Measurements from ENCODE around the gene CENPX. TPM values are rescaled to one million over a fixed set of nuclear protein-coding genes. Genes with fewer than 3 reads are reported as not detected.

CENPX gene
- total and polyA plus RNA-seq, 2 of the 13 experiments (the other 11 are each of a cell fraction or from before 2014, with no cell fraction given), result 92.7 to 170 TPM

- no peak for TF ChIP-seq PRDM4 (CRISPR knock-in tag; IDR thresholded peaks at IDR 0.05; ENCODE audit: borderline replicate concordance)
- TF ChIP-seq DDIT3 (CRISPR knock-in tag; IDR thresholded peaks at IDR 0.05), result no peak
- no peak for TF ChIP-seq ATF7 (IDR thresholded peaks at IDR 0.05)
- TF ChIP-seq ATF7 (CRISPR knock-in tag; IDR thresholded peaks at IDR 0.05), result no peak
- peak; percentile 64; the same call in 1 of the 2 replicates for TF ChIP-seq ZBTB34 (CRISPR knock-in tag; IDR thresholded peaks at IDR 0.05)
- no peak for TF ChIP-seq MTF1 (CRISPR knock-in tag; IDR thresholded peaks at IDR 0.05)
- TF ChIP-seq ZZZ3 (CRISPR knock-in tag; IDR thresholded peaks at IDR 0.05; ENCODE audit: borderline replicate concordance), result peak; percentile 68; the same call in 1 of the 2 replicates
- TF ChIP-seq NFRKB (IDR thresholded peaks at IDR 0.05), result no peak
- no peak for TF ChIP-seq KDM1A (CRISPR knock-in tag; IDR thresholded peaks at IDR 0.05)
- no peak for TF ChIP-seq ETS1 (CRISPR knock-in tag; IDR thresholded peaks at IDR 0.05)
- TF ChIP-seq HDAC6 (IDR thresholded peaks at IDR 0.05; ENCODE audit: low read depth, low read length), result no peak
- TF ChIP-seq MXD1 (CRISPR knock-in tag; IDR thresholded peaks at IDR 0.05), result peak; percentile 65; the same call in 1 of the 2 replicates
- 0 out of 2 replicates have a peak, but pooled peaks have one; percentile 36 for TF ChIP-seq ZBTB14 (CRISPR knock-in tag; IDR thresholded peaks at IDR 0.05)
- no peak for TF ChIP-seq HNF1A (IDR thresholded peaks at IDR 0.05; ENCODE audit: low read depth)
- TF ChIP-seq HNF1A (CRISPR knock-in tag; IDR thresholded peaks at IDR 0.05; ENCODE audit: borderline replicate concordance), result no peak
- no peak for TF ChIP-seq FOXJ3 (CRISPR knock-in tag; IDR thresholded peaks at IDR 0.05; ENCODE audit: borderline replicate concordance)
- no peak for TF ChIP-seq KDM5B (CRISPR knock-in tag; IDR thresholded peaks at IDR 0.05; ENCODE audit: borderline replicate concordance)
- no peak for TF ChIP-seq SP5 (CRISPR knock-in tag; IDR thresholded peaks at IDR 0.05; ENCODE audit: borderline replicate concordance, low read depth)
Observed at GRCh38 chr17:82023447-82024241, 966 bp upstream of the CENPX start (continued).

Data from HepG2 (cell line).